HepG2 (cell line): ENCODE data around the gene TTF2. TPM values are rescaled to one million over a fixed set of nuclear protein-coding genes. Genes with fewer than 3 reads are reported as not detected.

ENCODE experiments used
- CBFB ChIP-seq: sonication (generic); formaldehyde crosslinking; IDR thresholded peaks from 2 replicates; pipeline ENCODE4 v1.4.0; 2020; ENCODE audit warnings: missing genetic modification reagents
- DMAP1 ChIP-seq: IDR thresholded peaks from 2 replicates; pipeline ENCODE4 v1.6.1; 2016
- ELF3 ChIP-seq: IDR thresholded peaks from 2 replicates; pipeline ENCODE4 v1.6.1; 2016; ENCODE audit warnings: missing genetic modification reagents, missing compliant biosample characterization
- FOSL1 ChIP-seq: sonication (generic); formaldehyde crosslinking; IDR thresholded peaks from 2 replicates; pipeline ENCODE4 v1.9.0; 2021; ENCODE audit warnings: missing genetic modification reagents, borderline replicate concordance
- HNF1A ChIP-seq, 2 experiments: sonication (generic) in 1 of 2; formaldehyde crosslinking in 1 of 2; IDR thresholded peaks; 2 replicates each; pipeline versions ENCODE4 v1.4.0 to v1.6.1; 2016 to 2020; ENCODE audit warnings: borderline replicate concordance in 1 of 2, low read depth in 1 of 2, mild to moderate bottlenecking in 1 of 2, missing genetic modification reagents in 1 of 2
- HNRNPUL1 ChIP-seq: fragments of 200-400 bp; formaldehyde crosslinking; IDR thresholded peaks from 2 replicates; pipeline ENCODE4 v1.6.1; 2017; ENCODE audit warnings: low read depth, mild to moderate bottlenecking, low read length, moderate library complexity
- KAT8 ChIP-seq: IDR thresholded peaks from 2 replicates; pipeline ENCODE4 v1.6.1; 2016; ENCODE audit warnings: missing genetic modification reagents, missing compliant biosample characterization
- NFKB2 ChIP-seq: sonication (generic); formaldehyde crosslinking; IDR thresholded peaks from 2 replicates; pipeline ENCODE4 v1.4.0; 2020; ENCODE audit warnings: missing genetic modification reagents, borderline replicate concordance
- PHF8 ChIP-seq: sonication (generic); formaldehyde crosslinking; IDR thresholded peaks from 2 replicates; pipeline ENCODE4 v1.5.0; 2020; ENCODE audit warnings: missing genetic modification reagents
- ZMYM3 ChIP-seq: sonication (generic); formaldehyde crosslinking; IDR thresholded peaks from 2 replicates; pipeline ENCODE4 v1.5.1; 2020; ENCODE audit warnings: mild to moderate bottlenecking, missing genetic modification reagents
- ZNF350 ChIP-seq: sonication (generic); formaldehyde crosslinking; IDR thresholded peaks from 2 replicates; pipeline ENCODE4 v1.4.0; 2020; ENCODE audit warnings: mild to moderate bottlenecking, low read depth, missing genetic modification reagents, borderline replicate concordance
- ZNF660 ChIP-seq: sonication (generic); formaldehyde crosslinking; IDR thresholded peaks from 2 replicates; pipeline ENCODE4 v1.5.1; 2020; ENCODE audit warnings: mild to moderate bottlenecking, low read depth, missing genetic modification reagents, borderline replicate concordance
- ZNF724P ChIP-seq: sonication (generic); formaldehyde crosslinking; IDR thresholded peaks from 2 replicates; pipeline ENCODE4 v1.8.0; 2022; ENCODE audit warnings: missing genetic modification reagents, borderline replicate concordance
- ZNF891 ChIP-seq: sonication (generic); formaldehyde crosslinking; IDR thresholded peaks from 2 replicates; pipeline ENCODE4 v1.5.0; 2020; ENCODE audit warnings: mild to moderate bottlenecking, missing genetic modification reagents
- polyA plus RNA-seq, 8 experiments: library from polyadenylated mRNA; depleted of rRNA in 3 of 8; stranded (reverse) in 7 of 8; unstranded in 1 of 8; fragments of >200 nt; fragmentation: Illumina TruSeq in 4 of 8; extraction: Trizol in 4 of 8; gene quantifications; 2 replicates each; pipeline versions ENCODE4 v1.2.1 to v1.2.3, GENCODE V29; 2011 to 2016; ENCODE audit warnings: low read depth in 4 of 8, missing spikeins in 1 of 8, mixed read lengths in 1 of 8; ENCODE audit not compliant: insufficient read depth in 1 of 8
- total RNA-seq, 5 experiments: library from RNA; depleted of rRNA; stranded (reverse); fragments of >200 nt; fragmentation: Illumina TruSeq; extraction: Trizol; gene quantifications; 2 replicates each; pipeline ENCODE4 v1.2.3, GENCODE V29; 2016; ENCODE audit warnings: low read depth in 1 of 5
- TF ChIP-seq, protein P1 (sequence below): sonication (generic); formaldehyde crosslinking; IDR thresholded peaks from 2 replicates; pipeline ENCODE4 v1.9.0; 2022; ENCODE audit warnings: missing genetic modification reagents, mild to moderate bottlenecking, borderline replicate concordance
- TF ChIP-seq, protein P2 (sequence below): sonication (generic); formaldehyde crosslinking; IDR thresholded peaks from 2 replicates; pipeline ENCODE4 v1.4.0; 2020; ENCODE audit warnings: missing genetic modification reagents, borderline replicate concordance
- TF ChIP-seq, protein P3 (sequence below): sonication (generic); formaldehyde crosslinking; conservative IDR thresholded peaks from 2 replicates; pipeline ENCODE4 v1.4.0; 2020; ENCODE audit warnings: missing genetic modification reagents

Gene TTF2
- total and polyA plus RNA-seq, 2 of the 13 experiments (the other 11 are each of a cell fraction or from before 2014, with no cell fraction given), result 12.8 to 48.9 TPM

- TF ChIP-seq HNF1A (IDR thresholded peaks at IDR 0.05; ENCODE audit: low read depth), result no peak
- TF ChIP-seq HNF1A (CRISPR knock-in tag; IDR thresholded peaks at IDR 0.05; ENCODE audit: borderline replicate concordance), result no peak
- TF ChIP-seq, protein P1, sequence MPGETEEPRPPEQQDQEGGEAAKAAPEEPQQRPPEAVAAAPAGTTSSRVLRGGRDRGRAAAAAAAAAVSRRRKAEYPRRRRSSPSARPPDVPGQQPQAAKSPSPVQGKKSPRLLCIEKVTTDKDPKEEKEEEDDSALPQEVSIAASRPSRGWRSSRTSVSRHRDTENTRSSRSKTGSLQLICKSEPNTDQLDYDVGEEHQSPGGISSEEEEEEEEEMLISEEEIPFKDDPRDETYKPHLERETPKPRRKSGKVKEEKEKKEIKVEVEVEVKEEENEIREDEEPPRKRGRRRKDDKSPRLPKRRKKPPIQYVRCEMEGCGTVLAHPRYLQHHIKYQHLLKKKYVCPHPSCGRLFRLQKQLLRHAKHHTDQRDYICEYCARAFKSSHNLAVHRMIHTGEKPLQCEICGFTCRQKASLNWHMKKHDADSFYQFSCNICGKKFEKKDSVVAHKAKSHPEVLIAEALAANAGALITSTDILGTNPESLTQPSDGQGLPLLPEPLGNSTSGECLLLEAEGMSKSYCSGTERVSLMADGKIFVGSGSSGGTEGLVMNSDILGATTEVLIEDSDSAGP, result peak; percentile 74; the same call in 1 of the 2 replicates
- peak; percentile 36; the same call in 1 of the 2 replicates for TF ChIP-seq DMAP1
- no peak for TF ChIP-seq CBFB (CRISPR knock-in tag)
- TF ChIP-seq ELF3 (CRISPR knock-in tag), result no peak
- TF ChIP-seq ZMYM3, result peak; percentile 15; the same call in 1 of the 2 replicates
- no peak for TF ChIP-seq FOSL1
- peak; percentile 74 for TF ChIP-seq ZNF350 (CRISPR knock-in tag)
- peak; percentile 68 for TF ChIP-seq PHF8 (CRISPR knock-in tag)
- TF ChIP-seq, protein P2, sequence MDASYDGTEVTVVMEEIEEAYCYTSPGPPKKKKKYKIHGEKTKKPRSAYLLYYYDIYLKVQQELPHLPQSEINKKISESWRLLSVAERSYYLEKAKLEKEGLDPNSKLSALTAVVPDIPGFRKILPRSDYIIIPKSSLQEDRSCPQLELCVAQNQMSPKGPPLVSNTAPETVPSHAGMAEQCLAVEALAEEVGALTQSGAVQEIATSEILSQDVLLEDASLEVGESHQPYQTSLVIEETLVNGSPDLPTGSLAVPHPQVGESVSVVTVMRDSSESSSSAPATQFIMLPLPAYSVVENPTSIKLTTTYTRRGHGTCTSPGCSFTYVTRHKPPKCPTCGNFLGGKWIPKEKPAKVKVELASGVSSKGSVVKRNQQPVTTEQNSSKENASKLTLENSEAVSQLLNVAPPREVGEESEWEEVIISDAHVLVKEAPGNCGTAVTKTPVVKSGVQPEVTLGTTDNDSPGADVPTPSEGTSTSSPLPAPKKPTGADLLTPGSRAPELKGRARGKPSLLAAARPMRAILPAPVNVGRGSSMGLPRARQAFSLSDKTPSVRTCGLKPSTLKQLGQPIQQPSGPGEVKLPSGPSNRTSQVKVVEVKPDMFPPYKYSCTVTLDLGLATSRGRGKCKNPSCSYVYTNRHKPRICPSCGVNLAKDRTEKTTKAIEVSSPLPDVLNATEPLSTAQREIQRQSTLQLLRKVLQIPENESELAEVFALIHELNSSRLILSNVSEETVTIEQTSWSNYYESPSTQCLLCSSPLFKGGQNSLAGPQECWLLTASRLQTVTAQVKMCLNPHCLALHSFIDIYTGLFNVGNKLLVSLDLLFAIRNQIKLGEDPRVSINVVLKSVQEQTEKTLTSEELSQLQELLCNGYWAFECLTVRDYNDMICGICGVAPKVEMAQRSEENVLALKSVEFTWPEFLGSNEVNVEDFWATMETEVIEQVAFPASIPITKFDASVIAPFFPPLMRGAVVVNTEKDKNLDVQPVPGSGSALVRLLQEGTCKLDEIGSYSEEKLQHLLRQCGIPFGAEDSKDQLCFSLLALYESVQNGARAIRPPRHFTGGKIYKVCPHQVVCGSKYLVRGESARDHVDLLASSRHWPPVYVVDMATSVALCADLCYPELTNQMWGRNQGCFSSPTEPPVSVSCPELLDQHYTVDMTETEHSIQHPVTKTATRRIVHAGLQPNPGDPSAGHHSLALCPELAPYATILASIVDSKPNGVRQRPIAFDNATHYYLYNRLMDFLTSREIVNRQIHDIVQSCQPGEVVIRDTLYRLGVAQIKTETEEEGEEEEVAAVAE (CRISPR knock-in tag), result no peak
- TF ChIP-seq, protein P3, sequence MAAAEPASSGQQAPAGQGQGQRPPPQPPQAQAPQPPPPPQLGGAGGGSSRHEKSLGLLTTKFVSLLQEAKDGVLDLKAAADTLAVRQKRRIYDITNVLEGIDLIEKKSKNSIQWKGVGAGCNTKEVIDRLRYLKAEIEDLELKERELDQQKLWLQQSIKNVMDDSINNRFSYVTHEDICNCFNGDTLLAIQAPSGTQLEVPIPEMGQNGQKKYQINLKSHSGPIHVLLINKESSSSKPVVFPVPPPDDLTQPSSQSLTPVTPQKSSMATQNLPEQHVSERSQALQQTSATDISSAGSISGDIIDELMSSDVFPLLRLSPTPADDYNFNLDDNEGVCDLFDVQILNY (CRISPR knock-in tag), result 0 out of 2 replicates have a peak, but pooled peaks have one; percentile 27
- peak; percentile 73; the same call in 1 of the 2 replicates for TF ChIP-seq NFKB2
- no peak for TF ChIP-seq ZNF660 (CRISPR knock-in tag)
- no peak for TF ChIP-seq HNRNPUL1
- TF ChIP-seq ZNF724P (CRISPR knock-in tag), result no peak
- TF ChIP-seq ZNF891 (CRISPR knock-in tag), result peak; percentile 83; the same call in 1 of the 2 replicates
- TF ChIP-seq KAT8 (CRISPR knock-in tag), result no peak
These were observed 61.6 kb downstream of the TTF2 start, which contains the start of gene TRIM45 (continued) for GRCh38 chr1:117121589-117122329.
